Tibial nerve (tissue), 4 donors: ENCODE results near the gene DKK3. TPM values are rescaled to one million over a fixed set of nuclear protein-coding genes. Genes with fewer than 3 reads are reported as not detected.

Experiments
- DNase-seq, 2 donors: peaks; one replicate each; pipeline ENCODE4 v3.0.0-alpha.2; 2019; ENCODE audit warnings: low spot score in 2 of 2
- H3K27ac ChIP-seq, 4 donors: fragments of 200-600 bp; sonication (generic) in 3 of 4; one replicate each; pipeline ENCODE4 v1.5.1; 2017 to 2019; ENCODE audit warnings: mild to moderate bottlenecking in 1 of 4
- H3K27me3 ChIP-seq, 2 donors: fragments of 200-600 bp; sonication (generic) in 1 of 2; one replicate each; pipeline versions ENCODE4 v1.5.1 to v1.6.0; 2017 to 2019
- H3K36me3 ChIP-seq, 3 donors: fragments of 200-600 bp; sonication (generic); one replicate each; pipeline ENCODE4 v1.5.1; 2018 to 2019
- H3K4me1 ChIP-seq, 4 donors: fragments of 200-600 bp; sonication (generic) in 3 of 4; one replicate each; pipeline ENCODE4 v1.5.1; 2017 to 2019
- H3K4me3 ChIP-seq, 4 donors: fragments of 200-600 bp; sonication (generic) in 3 of 4; one replicate each; pipeline ENCODE4 v1.5.1; 2017 to 2019; ENCODE audit warnings: mild to moderate bottlenecking in 1 of 4, moderate library complexity in 1 of 4
- H3K9me3 ChIP-seq, 4 donors: fragments of 200-600 bp; sonication (generic) in 3 of 4; one replicate each; pipeline ENCODE4 v1.5.1; 2017 to 2019
- EP300 ChIP-seq, 2 donors: sonication (generic); formaldehyde crosslinking; IDR thresholded peaks; one replicate each; pipeline ENCODE4 v1.6.1; 2017; ENCODE audit warnings: antibody characterized with exemption in 2 of 2, mild to moderate bottlenecking in 1 of 2
- POLR2A ChIP-seq, 2 donors: fragments of 450-650 bp; IDR thresholded peaks; one replicate each; pipeline ENCODE4 v1.6.1; 2017; ENCODE audit warnings: antibody characterized with exemption in 2 of 2, mild to moderate bottlenecking in 2 of 2, moderate library complexity in 2 of 2
- WGBS, 2 donors: methylation state at CpG; one replicate each; pipeline ENCODE4 v1.1.5; 2018; 5-methylcytosine and 5-hydroxymethylcytosine counted together
- total RNA-seq, 4 donors: library from RNA; depleted of rRNA; stranded (reverse); fragments of >200 nt; gene quantifications; one replicate each; pipeline ENCODE4 v1.1.0, GENCODE V29; 2016
- TF ChIP-seq, protein P1 (sequence below), 5 experiments: fragments of 200-600 bp in 3 of 5; fragments of 450-650 bp in 2 of 5; sonication (generic) in 3 of 5; IDR thresholded peaks; one replicate each; pipeline ENCODE4 v1.5.1; 2016 to 2019; ENCODE audit warnings: antibody characterized with exemption in 5 of 5, mild to moderate bottlenecking in 3 of 5, moderate library complexity in 2 of 5

The DKK3 gene
- total RNA-seq, 4 donors from 2014 or later, result 192 to 446 (median 254) TPM

DNA sequence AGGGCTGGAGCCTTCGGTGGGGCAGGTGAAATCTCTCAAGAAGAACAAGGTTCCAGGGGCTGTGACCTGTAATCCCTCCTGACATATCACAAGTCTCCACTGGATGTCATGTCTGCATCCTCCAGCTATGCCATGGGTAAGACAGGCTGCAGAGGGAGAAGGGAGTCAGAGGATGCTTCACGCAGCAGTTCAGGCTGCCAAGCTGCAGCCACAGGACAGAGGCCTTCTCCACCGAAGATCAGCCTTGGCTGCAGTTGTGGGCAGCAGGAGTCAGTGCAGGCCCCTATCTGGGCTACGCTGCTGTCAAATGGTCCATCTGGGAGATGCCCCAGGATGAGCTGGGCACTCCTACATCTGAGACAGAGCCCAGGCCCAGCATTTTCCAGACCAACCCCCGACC, 25.0 kb downstream of the DKK3 start:
- WGBS, 2 donors, result 72 to 78% methylated on average over 5 of the region's 5 CpGs
- H3K36me3 ChIP-seq, result peaks cover 0 to 12% (median 0%) of the 10 kb centered on the region in 3 donors
- no peak for DNase-seq
- no peak overlapping the region for H3K4me3 ChIP-seq
- H3K27me3 ChIP-seq, result no peaks in the 10 kb centered on the region
- H3K4me1 ChIP-seq, result peaks cover 0 to 75% (median 30%) of the 10 kb centered on the region in 4 donors
- peak overlapping the region in 2 of 4 donors; percentile 57 to 86 for H3K27ac ChIP-seq
- TF ChIP-seq POLR2A (IDR thresholded peaks at IDR 0.05) (no peak), EP300 (IDR thresholded peaks at IDR 0.05) (no peak)
- TF ChIP-seq, protein P1, sequence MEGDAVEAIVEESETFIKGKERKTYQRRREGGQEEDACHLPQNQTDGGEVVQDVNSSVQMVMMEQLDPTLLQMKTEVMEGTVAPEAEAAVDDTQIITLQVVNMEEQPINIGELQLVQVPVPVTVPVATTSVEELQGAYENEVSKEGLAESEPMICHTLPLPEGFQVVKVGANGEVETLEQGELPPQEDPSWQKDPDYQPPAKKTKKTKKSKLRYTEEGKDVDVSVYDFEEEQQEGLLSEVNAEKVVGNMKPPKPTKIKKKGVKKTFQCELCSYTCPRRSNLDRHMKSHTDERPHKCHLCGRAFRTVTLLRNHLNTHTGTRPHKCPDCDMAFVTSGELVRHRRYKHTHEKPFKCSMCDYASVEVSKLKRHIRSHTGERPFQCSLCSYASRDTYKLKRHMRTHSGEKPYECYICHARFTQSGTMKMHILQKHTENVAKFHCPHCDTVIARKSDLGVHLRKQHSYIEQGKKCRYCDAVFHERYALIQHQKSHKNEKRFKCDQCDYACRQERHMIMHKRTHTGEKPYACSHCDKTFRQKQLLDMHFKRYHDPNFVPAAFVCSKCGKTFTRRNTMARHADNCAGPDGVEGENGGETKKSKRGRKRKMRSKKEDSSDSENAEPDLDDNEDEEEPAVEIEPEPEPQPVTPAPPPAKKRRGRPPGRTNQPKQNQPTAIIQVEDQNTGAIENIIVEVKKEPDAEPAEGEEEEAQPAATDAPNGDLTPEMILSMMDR (IDR thresholded peaks at IDR 0.05), result no peak
- H3K9me3 ChIP-seq, result no peaks in the 10 kb centered on the region

DNA sequence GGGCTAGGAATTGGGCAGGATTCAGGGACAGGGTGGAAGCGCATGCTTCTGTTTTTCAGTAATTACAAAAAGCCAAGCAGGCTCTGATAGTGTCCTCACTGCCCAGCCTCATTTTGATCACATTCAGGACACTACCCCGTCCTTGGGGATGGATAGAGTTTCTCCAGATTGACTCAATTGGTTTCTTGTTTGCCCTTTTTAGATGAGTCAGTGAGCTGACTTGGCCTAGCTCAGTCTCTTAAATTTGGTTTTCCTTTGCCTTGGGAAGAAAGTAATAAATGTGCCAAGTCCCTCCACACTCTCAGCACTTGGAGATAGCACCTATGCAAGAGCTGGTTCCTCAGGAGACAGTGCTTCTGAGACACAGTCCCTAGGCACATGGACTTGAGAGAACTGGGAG, 25.5 kb downstream of the DKK3 start:
- no peaks in the 10 kb centered on the region for H3K27me3 ChIP-seq
- H3K9me3 ChIP-seq, result no peaks in the 10 kb centered on the region
- H3K27ac ChIP-seq, result peak overlapping the region in 2 of 4 donors; percentile 57 to 86
- peak in 1 of 2 donors; percentile 20 for TF ChIP-seq EP300 (IDR thresholded peaks at IDR 0.05)
- no peak for TF ChIP-seq POLR2A (IDR thresholded peaks at IDR 0.05)
- no peak overlapping the region for H3K4me3 ChIP-seq
- DNase-seq, result no peak
- peaks cover 0 to 77% (median 32%) of the 10 kb centered on the region in 4 donors for H3K4me1 ChIP-seq
- 67 to 75% methylated on average over 2 of the region's 2 CpGs for WGBS, 2 donors
- peaks cover 0 to 8% (median 0%) of the 10 kb centered on the region in 3 donors for H3K36me3 ChIP-seq

DNA sequence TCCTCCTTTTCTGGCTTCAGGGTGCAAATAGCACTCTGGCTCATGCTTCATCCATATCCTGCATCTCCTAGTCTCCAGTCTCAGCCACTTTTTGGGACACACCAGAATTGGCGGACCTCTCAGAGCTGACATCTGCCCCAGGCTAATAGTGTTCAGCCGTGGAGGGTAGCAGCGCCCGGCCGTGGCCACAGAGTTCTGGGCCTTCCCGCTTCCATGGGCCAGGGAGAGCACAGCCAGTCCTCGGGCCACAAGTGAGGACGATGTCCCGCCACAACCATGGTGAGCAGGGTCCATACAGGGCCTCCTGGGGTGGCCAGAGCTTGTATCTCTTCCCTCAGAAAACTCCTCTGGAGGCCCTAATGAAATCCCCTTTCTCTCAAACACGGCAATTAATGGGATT, 26.0 kb downstream of the DKK3 start:
- Histone ChIP-seq H3K4me1 (peaks cover 0 to 77% (median 36%) of the 10 kb centered on the region in 4 donors), H3K4me3 (no peak overlapping the region), H3K27ac (peak overlapping the region in 2 of 4 donors; percentile 57 to 86), H3K27me3 (no peaks in the 10 kb centered on the region), H3K36me3 (peaks cover 0 to 3% (median 0%) of the 10 kb centered on the region in 3 donors), H3K9me3 (no peaks in the 10 kb centered on the region)
- DNase-seq, result no peak
- TF ChIP-seq POLR2A (IDR thresholded peaks at IDR 0.05) (no peak), EP300 (IDR thresholded peaks at IDR 0.05) (no peak)
- TF ChIP-seq, protein P1 (IDR thresholded peaks at IDR 0.05), result no peak
- 86 to 91% methylated on average over 10 of the region's 10 CpGs for WGBS, 2 donors

DNA sequence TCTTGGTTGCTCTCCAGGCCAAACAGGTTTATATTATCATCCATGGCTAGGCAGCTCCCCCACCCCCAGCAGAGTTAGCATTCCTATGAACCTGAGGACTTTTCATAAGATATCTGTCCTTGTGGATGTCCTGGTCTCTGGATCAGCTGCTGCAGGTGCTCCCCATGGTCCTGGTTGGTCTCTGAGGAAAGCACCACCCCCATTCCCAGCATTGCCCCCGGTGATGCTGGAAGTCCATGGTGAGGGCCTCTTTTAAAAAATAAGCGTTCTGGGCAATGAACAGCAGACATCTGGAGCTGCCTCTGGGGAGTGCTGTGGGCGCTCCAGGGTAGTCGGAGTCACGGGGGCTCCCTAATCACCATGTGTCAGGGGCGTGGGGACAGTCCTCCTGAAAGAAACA, 26.6 kb downstream of the DKK3 start:
- TF ChIP-seq, protein P1 (IDR thresholded peaks at IDR 0.05), result no peak
- TF ChIP-seq POLR2A (IDR thresholded peaks at IDR 0.05) (no peak), EP300 (IDR thresholded peaks at IDR 0.05) (no peak)
- Histone ChIP-seq H3K27ac (peak overlapping the region in 2 of 4 donors; percentile 57 to 86), H3K4me1 (peaks cover 0 to 82% (median 42%) of the 10 kb centered on the region in 4 donors)

DNA sequence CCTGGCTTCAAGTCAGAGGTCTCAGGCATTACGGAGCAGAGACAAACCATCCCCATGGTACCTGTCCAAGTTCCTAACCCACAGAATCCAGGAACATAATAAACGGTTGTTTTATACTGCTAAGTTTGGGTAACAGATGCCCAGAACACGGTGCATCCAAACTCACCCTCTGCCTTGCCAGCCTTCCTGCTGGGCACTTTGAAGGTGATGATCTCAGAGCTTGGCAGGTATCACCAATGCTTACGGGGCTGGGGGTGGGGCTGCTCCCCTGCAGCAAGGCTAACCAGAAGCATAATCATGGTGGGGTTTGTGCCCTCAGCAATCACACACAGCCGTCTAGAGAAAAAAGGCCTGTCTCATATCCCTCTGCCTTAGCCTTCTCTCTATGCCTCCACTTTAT, 27.1 kb downstream of the DKK3 start:
- TF ChIP-seq, protein P1 (IDR thresholded peaks at IDR 0.05), result no peak
- TF ChIP-seq EP300 (IDR thresholded peaks at IDR 0.05) (no peak), POLR2A (IDR thresholded peaks at IDR 0.05) (no peak)
- DNase-seq, result no peak
- no peaks in the 10 kb centered on the region for H3K36me3 ChIP-seq
- peaks cover 0 to 86% (median 47%) of the 10 kb centered on the region in 4 donors for H3K4me1 ChIP-seq
- H3K4me3 ChIP-seq, result no peak overlapping the region
- no peaks in the 10 kb centered on the region for H3K9me3 ChIP-seq
- H3K27me3 ChIP-seq, result no peaks in the 10 kb centered on the region
- WGBS, 2 donors, result 86 to 93% methylated on average over 5 of the region's 5 CpGs
- peak overlapping the region in 2 of 4 donors; percentile 81 to 86 for H3K27ac ChIP-seq

More for the DNA sequence above, 26.6 kb downstream of the DKK3 start:
- Histone ChIP-seq H3K4me3 (no peak overlapping the region), H3K27me3 (no peaks in the 10 kb centered on the region), H3K9me3 (no peaks in the 10 kb centered on the region), H3K36me3 (no peaks in the 10 kb centered on the region)
- WGBS, 2 donors, result 80 to 88% methylated on average over 6 of the region's 6 CpGs
- no peak for DNase-seq
